ENCODE measurements around the gene MAPK10. TPM values are rescaled to one million over a fixed set of nuclear protein-coding genes. Genes with fewer than 3 reads are reported as not detected.

The MAPK10 gene
- total and polyA plus RNA-seq, 2 experiments from 2014 or later: 3.6 to 8.1 TPM

DNA sequence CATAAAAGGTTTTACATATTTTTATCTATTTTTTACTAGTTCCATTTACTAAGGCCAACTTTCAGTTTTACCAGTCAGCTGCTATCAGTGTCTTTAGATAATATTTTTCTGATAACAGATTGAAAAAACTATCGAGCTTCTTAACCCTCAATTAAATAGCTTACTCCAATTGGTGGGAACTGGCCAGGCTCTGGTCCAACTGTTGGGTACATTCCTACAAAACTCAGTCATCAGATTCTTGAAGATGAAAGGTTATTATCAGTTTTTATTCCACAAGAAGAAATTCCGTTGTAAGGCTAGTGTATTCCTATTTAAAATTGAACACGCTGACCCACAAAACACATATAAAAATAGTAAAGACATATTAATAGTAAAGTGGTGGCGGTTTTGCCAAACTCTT, 346.2 kb downstream of the MAPK10 start:
- Histone ChIP-seq H3K27me3 (ENCODE audit: insufficient read depth) (no peaks in the 10 kb centered on the region), H3F3A (replicated peaks; ENCODE audit: low read depth) (no peaks in the 10 kb centered on the region), H3K9me2 (ENCODE audit: insufficient read depth) (0 out of 2 replicates have a peak, but pooled peaks cover 3% of the 10 kb centered on the region), H4K20me1 (replicated peaks; ENCODE audit: insufficient read depth) (no peaks in the 10 kb centered on the region), H3K27ac (ENCODE audit: low read depth) (no peak overlapping the region), H2AFZ (no peak overlapping the region), H3K79me2 (replicated peaks; ENCODE audit: insufficient read depth) (no peaks in the 10 kb centered on the region), H3K4me3 (no peak overlapping the region), H3K4me1 (ENCODE audit: insufficient read depth) (peaks cover 20% of the 10 kb centered on the region), H3K4me2 (no peak overlapping the region), H3K36me3 (ENCODE audit: insufficient read depth) (no peaks in the 10 kb centered on the region)
- Mint-ChIP-seq H3K36me3 (ENCODE audit: low read depth) (no peaks in the 10 kb centered on the region), H3K27ac (no peak overlapping the region), H3K4me1 (peaks cover 23% of the 10 kb centered on the region), H3K27me3 (ENCODE audit: insufficient read depth, low read depth, poor library complexity) (peaks cover 3% of the 10 kb centered on the region), H3K4me3 (no peak overlapping the region), H3K9me3 (no peaks in the 10 kb centered on the region)
- TF ChIP-seq STAT1 (IDR thresholded peaks at IDR 0.05; ENCODE audit: unreplicated experiment) (no peak), JUNB (IDR thresholded peaks at IDR 0.05; ENCODE audit: unreplicated experiment) (no peak), ZNF114 (CRISPR knock-in tag; IDR thresholded peaks at IDR 0.05) (no peak), NANOG (IDR thresholded peaks at IDR 0.05; ENCODE audit: borderline replicate concordance) (no peak), POLR2AphosphoS5 (IDR thresholded peaks at IDR 0.05; ENCODE audit: low read depth) (no peak), ZNF331 (CRISPR knock-in tag; IDR thresholded peaks at IDR 0.05; ENCODE audit: low read depth) (no peak), EZH2phosphoT487 (IDR thresholded peaks at IDR 0.05; ENCODE audit: unreplicated experiment) (no peak)
- TF ChIP-seq, protein P1, sequence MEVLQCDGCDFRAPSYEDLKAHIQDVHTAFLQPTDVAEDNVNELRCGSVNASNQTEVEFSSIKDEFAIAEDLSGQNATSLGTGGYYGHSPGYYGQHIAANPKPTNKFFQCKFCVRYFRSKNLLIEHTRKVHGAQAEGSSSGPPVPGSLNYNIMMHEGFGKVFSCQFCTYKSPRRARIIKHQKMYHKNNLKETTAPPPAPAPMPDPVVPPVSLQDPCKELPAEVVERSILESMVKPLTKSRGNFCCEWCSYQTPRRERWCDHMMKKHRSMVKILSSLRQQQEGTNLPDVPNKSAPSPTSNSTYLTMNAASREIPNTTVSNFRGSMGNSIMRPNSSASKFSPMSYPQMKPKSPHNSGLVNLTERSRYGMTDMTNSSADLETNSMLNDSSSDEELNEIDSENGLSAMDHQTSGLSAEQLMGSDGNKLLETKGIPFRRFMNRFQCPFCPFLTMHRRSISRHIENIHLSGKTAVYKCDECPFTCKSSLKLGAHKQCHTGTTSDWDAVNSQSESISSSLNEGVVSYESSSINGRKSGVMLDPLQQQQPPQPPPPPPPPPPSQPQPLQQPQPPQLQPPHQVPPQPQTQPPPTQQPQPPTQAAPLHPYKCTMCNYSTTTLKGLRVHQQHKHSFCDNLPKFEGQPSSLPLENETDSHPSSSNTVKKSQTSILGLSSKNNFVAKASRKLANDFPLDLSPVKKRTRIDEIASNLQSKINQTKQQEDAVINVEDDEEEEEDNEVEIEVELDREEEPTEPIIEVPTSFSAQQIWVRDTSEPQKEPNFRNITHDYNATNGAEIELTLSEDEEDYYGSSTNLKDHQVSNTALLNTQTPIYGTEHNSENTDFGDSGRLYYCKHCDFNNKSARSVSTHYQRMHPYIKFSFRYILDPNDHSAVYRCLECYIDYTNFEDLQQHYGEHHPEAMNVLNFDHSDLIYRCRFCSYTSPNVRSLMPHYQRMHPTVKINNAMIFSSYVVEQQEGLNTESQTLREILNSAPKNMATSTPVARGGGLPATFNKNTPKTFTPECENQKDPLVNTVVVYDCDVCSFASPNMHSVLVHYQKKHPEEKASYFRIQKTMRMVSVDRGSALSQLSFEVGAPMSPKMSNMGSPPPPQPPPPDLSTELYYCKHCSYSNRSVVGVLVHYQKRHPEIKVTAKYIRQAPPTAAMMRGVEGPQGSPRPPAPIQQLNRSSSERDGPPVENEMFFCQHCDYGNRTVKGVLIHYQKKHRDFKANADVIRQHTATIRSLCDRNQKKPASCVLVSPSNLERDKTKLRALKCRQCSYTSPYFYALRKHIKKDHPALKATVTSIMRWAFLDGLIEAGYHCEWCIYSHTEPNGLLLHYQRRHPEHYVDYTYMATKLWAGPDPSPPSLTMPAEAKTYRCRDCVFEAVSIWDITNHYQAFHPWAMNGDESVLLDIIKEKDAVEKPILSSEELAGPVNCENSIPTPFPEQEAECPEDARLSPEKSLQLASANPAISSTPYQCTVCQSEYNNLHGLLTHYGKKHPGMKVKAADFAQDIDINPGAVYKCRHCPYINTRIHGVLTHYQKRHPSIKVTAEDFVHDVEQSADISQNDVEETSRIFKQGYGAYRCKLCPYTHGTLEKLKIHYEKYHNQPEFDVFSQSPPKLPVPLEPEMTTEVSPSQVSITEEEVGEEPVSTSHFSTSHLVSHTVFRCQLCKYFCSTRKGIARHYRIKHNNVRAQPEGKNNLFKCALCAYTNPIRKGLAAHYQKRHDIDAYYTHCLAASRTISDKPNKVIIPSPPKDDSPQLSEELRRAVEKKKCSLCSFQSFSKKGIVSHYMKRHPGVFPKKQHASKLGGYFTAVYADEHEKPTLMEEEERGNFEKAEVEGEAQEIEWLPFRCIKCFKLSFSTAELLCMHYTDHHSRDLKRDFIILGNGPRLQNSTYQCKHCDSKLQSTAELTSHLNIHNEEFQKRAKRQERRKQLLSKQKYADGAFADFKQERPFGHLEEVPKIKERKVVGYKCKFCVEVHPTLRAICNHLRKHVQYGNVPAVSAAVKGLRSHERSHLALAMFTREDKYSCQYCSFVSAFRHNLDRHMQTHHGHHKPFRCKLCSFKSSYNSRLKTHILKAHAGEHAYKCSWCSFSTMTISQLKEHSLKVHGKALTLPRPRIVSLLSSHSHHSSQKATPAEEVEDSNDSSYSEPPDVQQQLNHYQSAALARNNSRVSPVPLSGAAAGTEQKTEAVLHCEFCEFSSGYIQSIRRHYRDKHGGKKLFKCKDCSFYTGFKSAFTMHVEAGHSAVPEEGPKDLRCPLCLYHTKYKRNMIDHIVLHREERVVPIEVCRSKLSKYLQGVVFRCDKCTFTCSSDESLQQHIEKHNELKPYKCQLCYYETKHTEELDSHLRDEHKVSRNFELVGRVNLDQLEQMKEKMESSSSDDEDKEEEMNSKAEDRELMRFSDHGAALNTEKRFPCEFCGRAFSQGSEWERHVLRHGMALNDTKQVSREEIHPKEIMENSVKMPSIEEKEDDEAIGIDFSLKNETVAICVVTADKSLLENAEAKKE (CRISPR knock-in tag; IDR thresholded peaks at IDR 0.05): no peak
- TF ChIP-seq, protein P2, sequence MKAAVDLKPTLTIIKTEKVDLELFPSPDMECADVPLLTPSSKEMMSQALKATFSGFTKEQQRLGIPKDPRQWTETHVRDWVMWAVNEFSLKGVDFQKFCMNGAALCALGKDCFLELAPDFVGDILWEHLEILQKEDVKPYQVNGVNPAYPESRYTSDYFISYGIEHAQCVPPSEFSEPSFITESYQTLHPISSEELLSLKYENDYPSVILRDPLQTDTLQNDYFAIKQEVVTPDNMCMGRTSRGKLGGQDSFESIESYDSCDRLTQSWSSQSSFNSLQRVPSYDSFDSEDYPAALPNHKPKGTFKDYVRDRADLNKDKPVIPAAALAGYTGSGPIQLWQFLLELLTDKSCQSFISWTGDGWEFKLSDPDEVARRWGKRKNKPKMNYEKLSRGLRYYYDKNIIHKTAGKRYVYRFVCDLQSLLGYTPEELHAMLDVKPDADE (IDR thresholded peaks at IDR 0.05): no peak
- TF ChIP-seq, protein P3, sequence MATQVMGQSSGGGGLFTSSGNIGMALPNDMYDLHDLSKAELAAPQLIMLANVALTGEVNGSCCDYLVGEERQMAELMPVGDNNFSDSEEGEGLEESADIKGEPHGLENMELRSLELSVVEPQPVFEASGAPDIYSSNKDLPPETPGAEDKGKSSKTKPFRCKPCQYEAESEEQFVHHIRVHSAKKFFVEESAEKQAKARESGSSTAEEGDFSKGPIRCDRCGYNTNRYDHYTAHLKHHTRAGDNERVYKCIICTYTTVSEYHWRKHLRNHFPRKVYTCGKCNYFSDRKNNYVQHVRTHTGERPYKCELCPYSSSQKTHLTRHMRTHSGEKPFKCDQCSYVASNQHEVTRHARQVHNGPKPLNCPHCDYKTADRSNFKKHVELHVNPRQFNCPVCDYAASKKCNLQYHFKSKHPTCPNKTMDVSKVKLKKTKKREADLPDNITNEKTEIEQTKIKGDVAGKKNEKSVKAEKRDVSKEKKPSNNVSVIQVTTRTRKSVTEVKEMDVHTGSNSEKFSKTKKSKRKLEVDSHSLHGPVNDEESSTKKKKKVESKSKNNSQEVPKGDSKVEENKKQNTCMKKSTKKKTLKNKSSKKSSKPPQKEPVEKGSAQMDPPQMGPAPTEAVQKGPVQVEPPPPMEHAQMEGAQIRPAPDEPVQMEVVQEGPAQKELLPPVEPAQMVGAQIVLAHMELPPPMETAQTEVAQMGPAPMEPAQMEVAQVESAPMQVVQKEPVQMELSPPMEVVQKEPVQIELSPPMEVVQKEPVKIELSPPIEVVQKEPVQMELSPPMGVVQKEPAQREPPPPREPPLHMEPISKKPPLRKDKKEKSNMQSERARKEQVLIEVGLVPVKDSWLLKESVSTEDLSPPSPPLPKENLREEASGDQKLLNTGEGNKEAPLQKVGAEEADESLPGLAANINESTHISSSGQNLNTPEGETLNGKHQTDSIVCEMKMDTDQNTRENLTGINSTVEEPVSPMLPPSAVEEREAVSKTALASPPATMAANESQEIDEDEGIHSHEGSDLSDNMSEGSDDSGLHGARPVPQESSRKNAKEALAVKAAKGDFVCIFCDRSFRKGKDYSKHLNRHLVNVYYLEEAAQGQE (IDR thresholded peaks at IDR 0.05; ENCODE audit: unreplicated experiment): no peak
- ATAC-seq (no peak), DNase-seq (ENCODE audit: low spot score) (no peak)

Measured in GM23338 (cell line).